B cell (primary cell): ENCODE results near the gene TMEM131. TPM values are rescaled to one million over a fixed set of nuclear protein-coding genes. Genes with fewer than 3 reads are reported as not detected.

Source experiments
- ATAC-seq: fragments of 200-7000 bp; cut with Tn5 transposase; one replicate; pipeline ENCODE4 v1.10.0; 2021; ENCODE audit warnings: low read depth, mild to moderate bottlenecking, moderate number of reproducible peaks, moderate library complexity
- CTCF ChIA-PET: fragments of 350-600 bp; sonication (Branson Sonifier 250); formaldehyde crosslinking; loops from one replicate; lab custom pipeline; 2021; ENCODE audit warnings: antibody characterized with exemption, inconsistent platforms; lab: Charles Lee
- POLR2A ChIA-PET: fragments of 350-600 bp; sonication (Branson Sonifier 250); formaldehyde crosslinking; loops from one replicate; lab custom pipeline; 2021; ENCODE audit warnings: antibody characterized with exemption; lab: Charles Lee
- DNase-seq: peaks from one replicate; pipeline ENCODE4 v3.0.0; 2013
- H2AFZ ChIP-seq: 2 replicates; pipeline ENCODE4 v1.6.1; 2012; ENCODE audit warnings: mild to moderate bottlenecking, low read depth, low read length; ENCODE audit not compliant: insufficient read depth, poor library complexity, severe bottlenecking
- H3K27ac ChIP-seq, 2 donors: 1 replicate in 1 of 2; 2 replicates in 1 of 2; pipeline ENCODE4 v1.5.1; 2012 to 2013; ENCODE audit warnings: low read length in 2 of 2, mild to moderate bottlenecking in 2 of 2, moderate library complexity in 1 of 2
- H3K27me3 ChIP-seq, 4 experiments: fragments of 200-600 bp in 1 of 4; sonication (generic) in 1 of 4; replicated peaks in 1 of 4; 1 replicate in 2 of 4; 2 replicates in 2 of 4; pipeline versions ENCODE4 v1.6.1 to v1.7.0; 2013 to 2016; ENCODE audit warnings: low read length in 3 of 4, mild to moderate bottlenecking in 2 of 4, mixed read lengths in 1 of 4, moderate library complexity in 1 of 4; ENCODE audit not compliant: insufficient read depth in 4 of 4, control insufficient read depth in 3 of 4; ENCODE audit errors: control extremely low read depth in 1 of 4
- H3K36me3 ChIP-seq, 2 experiments: replicated peaks in 1 of 2; 1 replicate in 1 of 2; 2 replicates in 1 of 2; pipeline versions ENCODE4 v1.6.1 to v1.7.1; 2013; ENCODE audit warnings: low read length in 1 of 2; ENCODE audit not compliant: insufficient read depth in 2 of 2, control insufficient read depth in 1 of 2; ENCODE audit errors: control extremely low read depth in 1 of 2, extremely low read depth in 1 of 2
- H3K4me1 ChIP-seq, 2 donors: fragments of 200-600 bp in 1 of 2; sonication (generic) in 1 of 2; 1 replicate in 1 of 2; 2 replicates in 1 of 2; pipeline versions ENCODE4 v1.5.1 to v1.6.1; 2013 to 2017; ENCODE audit warnings: low read length in 2 of 2; ENCODE audit not compliant: control insufficient read depth in 2 of 2, insufficient read depth in 2 of 2
- H3K4me2 ChIP-seq: replicated peaks from 2 replicates; pipeline ENCODE3; 2012; ENCODE audit warnings: mild to moderate bottlenecking, low read depth, low read length; ENCODE audit not compliant: poor library complexity, severe bottlenecking
- H3K4me3 ChIP-seq, 5 experiments: fragments of 200-600 bp in 1 of 5; sonication (generic) in 1 of 5; 1 replicate in 3 of 5; 2 replicates in 2 of 5; pipeline versions ENCODE4 v1.5.1 to v1.7.0; 2011 to 2016; ENCODE audit warnings: low read length in 4 of 5, mild to moderate bottlenecking in 4 of 5, low read depth in 2 of 5, control low read depth in 1 of 5, moderate library complexity in 1 of 5; ENCODE audit not compliant: insufficient read depth in 1 of 5; ENCODE audit errors: control extremely low read depth in 1 of 5, extremely low read depth in 1 of 5
- H3K79me2 ChIP-seq: fragments of 200-600 bp; sonication (generic); one replicate; pipeline ENCODE4 v1.6.0; 2016; ENCODE audit warnings: low read length; ENCODE audit not compliant: control insufficient read depth, insufficient read depth
- H3K9ac ChIP-seq: fragments of 200-600 bp; sonication (generic); 2 replicates; pipeline ENCODE4 v1.6.1; 2017; ENCODE audit warnings: mild to moderate bottlenecking, low read length, moderate library complexity
- H3K9me3 ChIP-seq, 3 donors: one replicate each; pipeline versions ENCODE4 v1.6.1 to v1.7.1; 2013; ENCODE audit warnings: low read length in 2 of 3; ENCODE audit not compliant: control insufficient read depth in 2 of 3, insufficient read depth in 1 of 3; ENCODE audit errors: control extremely low read depth in 1 of 3
- H4K20me1 ChIP-seq: 2 replicates; pipeline ENCODE4 v1.6.0; 2012; ENCODE audit warnings: mild to moderate bottlenecking, low read length; ENCODE audit not compliant: insufficient read depth, control insufficient read depth, poor library complexity, severe bottlenecking
- H3K27ac Mint-ChIP-seq: one replicate; pipeline ENCODE4 v1.8.0; 2021; ENCODE audit warnings: mixed read lengths
- H3K27me3 Mint-ChIP-seq: one replicate; pipeline ENCODE4 v1.8.0; 2021; ENCODE audit warnings: mixed read lengths
- H3K4me1 Mint-ChIP-seq: one replicate; pipeline ENCODE4 v1.8.0; 2021; ENCODE audit warnings: mixed read lengths
- H3K4me3 Mint-ChIP-seq: one replicate; pipeline ENCODE4 v1.8.0; 2021; ENCODE audit warnings: mixed read lengths
- H3K9me3 Mint-ChIP-seq: one replicate; pipeline ENCODE4 v1.8.0; 2022; ENCODE audit warnings: mixed read lengths; ENCODE audit not compliant: insufficient read depth
- CTCF ChIP-seq: fragments of 200-600 bp; IDR thresholded peaks from one replicate; pipeline ENCODE4 v1.8.0; 2022; ENCODE audit warnings: antibody characterized with exemption, mild to moderate bottlenecking
- EZH2 ChIP-seq: IDR thresholded peaks from 2 replicates; pipeline ENCODE4 v1.6.1; 2012; ENCODE audit warnings: borderline replicate concordance, low read depth, mild to moderate bottlenecking, moderate library complexity, low read length; ENCODE audit not compliant: insufficient read depth, poor library complexity, severe bottlenecking
- WGBS: methylation state at CpG from one replicate; pipeline ENCODE4 v1.1.5; 2013; ENCODE audit warnings: missing lambda C conversion rate; ENCODE audit not compliant: insufficient coverage; 5-methylcytosine and 5-hydroxymethylcytosine counted together
- intact Hi-C: fragments of 100-400 bp; cut with micrococcal nuclease; formaldehyde crosslinking; loops from one replicate; pipeline ENCODE4 v1.10.0; 2022
- polyA plus RNA-seq: library from polyadenylated mRNA; depleted of rRNA; stranded (reverse); fragments of >200 nt; gene quantifications from 2 replicates; pipeline ENCODE4 v1.2.3, GENCODE V29; 2012
- total RNA-seq, 2 donors: library from RNA; stranded (reverse); fragments of 120-200 nt in 1 of 2; gene quantifications; 1 replicate in 1 of 2; 2 replicates in 1 of 2; pipeline versions ENCODE4 v1.2.3 to v1.2.4, GENCODE V29; 2013 to 2022

TMEM131 gene
- total and polyA plus RNA-seq, 2 donors (not counting 1 experiment from before 2014, with no cell fraction given), result 24.3 to 101 TPM

DNA sequence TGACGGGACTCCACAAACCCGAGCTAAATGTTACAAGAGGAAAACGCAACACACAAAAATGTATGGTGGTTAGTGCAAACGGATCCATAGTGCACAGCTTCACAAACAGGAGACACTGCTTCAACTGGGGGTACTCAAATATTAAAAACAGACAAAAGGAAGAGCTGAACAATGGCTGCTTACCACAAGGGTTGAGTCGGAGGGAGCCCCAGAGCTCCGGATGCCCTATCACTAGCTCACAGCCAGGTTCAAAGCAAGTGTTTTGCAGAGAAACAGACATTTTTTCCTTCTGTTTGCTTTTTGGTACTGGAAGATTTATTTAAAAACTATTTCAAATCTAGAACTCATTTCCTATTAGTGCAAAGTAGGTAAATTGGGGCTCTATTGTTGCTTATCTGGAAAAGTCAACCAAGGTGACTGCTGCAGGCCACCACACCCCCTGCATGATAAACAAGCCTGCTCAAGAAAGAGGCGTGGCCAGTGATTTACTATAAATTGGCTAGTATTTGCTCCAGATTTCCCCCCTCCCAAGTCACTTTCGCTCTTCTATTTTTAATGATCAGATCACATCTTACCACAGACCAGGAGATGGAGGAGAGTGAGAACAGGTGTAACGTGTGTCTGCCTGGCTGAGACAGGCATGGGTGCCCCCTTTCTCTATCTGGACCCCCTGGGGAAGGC is 235.9 kb downstream of the TMEM131 start:
- H3K9me3 Mint-ChIP-seq, result no peaks in the 10 kb centered on the region
- Histone ChIP-seq H3K36me3 (peaks cover 0 to 94% of the 10 kb centered on the region in 2 experiments), H3K4me2 (no peak overlapping the region), H3K79me2 (no peaks in the 10 kb centered on the region), H4K20me1 (no peaks in the 10 kb centered on the region), H3K4me3 (no peak overlapping the region), H3K9ac (no peak overlapping the region), H2AFZ (no peak overlapping the region), H3K4me1 (no peaks in the 10 kb centered on the region), H3K9me3 (no peaks in the 10 kb centered on the region), H3K27me3 (no peaks in the 10 kb centered on the region), H3K27ac (no peak overlapping the region)
- TF ChIP-seq CTCF, result no peak
- ATAC-seq, result no peak
- no peaks in the 10 kb centered on the region for H3K27me3 Mint-ChIP-seq
- intact Hi-C loops, result no loop called here
- DNase-seq, result no peak
- H3K4me3 Mint-ChIP-seq, result no peak overlapping the region
- CTCF ChIA-PET, result no interaction called here
- H3K4me1 Mint-ChIP-seq, result peaks cover under 1% of the 10 kb centered on the region
- 100% methylated on average over 3 of the region's 9 CpGs for WGBS
- POLR2A ChIA-PET, result no interaction called here
- H3K27ac Mint-ChIP-seq, result no peak overlapping the region

- POLR2A ChIA-PET, result no interaction called here
- Histone ChIP-seq H3K79me2 (no peaks in the 10 kb centered on the region), H3K4me3 (no peak overlapping the region), H3K4me1 (no peaks in the 10 kb centered on the region), H3K9me3 (no peaks in the 10 kb centered on the region), H3K27me3 (no peaks in the 10 kb centered on the region), H3K27ac (no peak overlapping the region), H3K36me3 (peaks cover 0 to 86% of the 10 kb centered on the region in 2 experiments), H2AFZ (no peak overlapping the region), H4K20me1 (no peaks in the 10 kb centered on the region), H3K4me2 (no peak overlapping the region), H3K9ac (no peak overlapping the region)
- H3K27me3 Mint-ChIP-seq, result no peaks in the 10 kb centered on the region
- no peak for ATAC-seq
- no CpG with 5 or more reads among the region's 1 CpG for WGBS
- TF ChIP-seq EZH2 (no peak), CTCF (no peak)
- H3K4me3 Mint-ChIP-seq, result no peak overlapping the region
- H3K9me3 Mint-ChIP-seq, result no peaks in the 10 kb centered on the region
- no peak for DNase-seq
- intact Hi-C loops, result no loop called here
- CTCF ChIA-PET, result interaction anchor here (1.0 to 1.3 kb wide), 2 partner anchors 12 to 58 kb away, joined by 3 read pairs; no protein-coding TSS in a partner anchor
- H3K27ac Mint-ChIP-seq, result no peak overlapping the region
- H3K4me1 Mint-ChIP-seq, result peaks cover 4% of the 10 kb centered on the region
These were observed 237.5 kb downstream of the TMEM131 start for GRCh38 chr2:97758131-97758705.
